Endometrial microvascular endothelial cells (primary cell): Measurements from ENCODE around the gene MAGEA12. TPM values are rescaled to one million over a fixed set of nuclear protein-coding genes. Genes with fewer than 3 reads are reported as not detected.
"Not testable (repeated sequence)": the region's sequence is repeated elsewhere in the genome, so short reads cannot be mapped to it uniquely, and the experiment has no call there.

Experiments used
- in situ Hi-C: cut with HindIII; loops from 2 replicates; pipeline ENCODE4 v1.10.0; 2017; ENCODE audit warnings: low sequenced_read_pairs, low pct_unique_long_range_greater_than_20kb; ENCODE audit errors: inconsistent ontology term
- total RNA-seq: library from RNA; depleted of rRNA; stranded (reverse); fragments of >200 nt; gene quantifications from one replicate; pipeline ENCODE4 v1.2.3, GENCODE V29; 2015; ENCODE audit errors: inconsistent ontology term

Gene MAGEA12, protein sequence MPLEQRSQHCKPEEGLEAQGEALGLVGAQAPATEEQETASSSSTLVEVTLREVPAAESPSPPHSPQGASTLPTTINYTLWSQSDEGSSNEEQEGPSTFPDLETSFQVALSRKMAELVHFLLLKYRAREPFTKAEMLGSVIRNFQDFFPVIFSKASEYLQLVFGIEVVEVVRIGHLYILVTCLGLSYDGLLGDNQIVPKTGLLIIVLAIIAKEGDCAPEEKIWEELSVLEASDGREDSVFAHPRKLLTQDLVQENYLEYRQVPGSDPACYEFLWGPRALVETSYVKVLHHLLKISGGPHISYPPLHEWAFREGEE
- not detected for total RNA-seq

DNA sequence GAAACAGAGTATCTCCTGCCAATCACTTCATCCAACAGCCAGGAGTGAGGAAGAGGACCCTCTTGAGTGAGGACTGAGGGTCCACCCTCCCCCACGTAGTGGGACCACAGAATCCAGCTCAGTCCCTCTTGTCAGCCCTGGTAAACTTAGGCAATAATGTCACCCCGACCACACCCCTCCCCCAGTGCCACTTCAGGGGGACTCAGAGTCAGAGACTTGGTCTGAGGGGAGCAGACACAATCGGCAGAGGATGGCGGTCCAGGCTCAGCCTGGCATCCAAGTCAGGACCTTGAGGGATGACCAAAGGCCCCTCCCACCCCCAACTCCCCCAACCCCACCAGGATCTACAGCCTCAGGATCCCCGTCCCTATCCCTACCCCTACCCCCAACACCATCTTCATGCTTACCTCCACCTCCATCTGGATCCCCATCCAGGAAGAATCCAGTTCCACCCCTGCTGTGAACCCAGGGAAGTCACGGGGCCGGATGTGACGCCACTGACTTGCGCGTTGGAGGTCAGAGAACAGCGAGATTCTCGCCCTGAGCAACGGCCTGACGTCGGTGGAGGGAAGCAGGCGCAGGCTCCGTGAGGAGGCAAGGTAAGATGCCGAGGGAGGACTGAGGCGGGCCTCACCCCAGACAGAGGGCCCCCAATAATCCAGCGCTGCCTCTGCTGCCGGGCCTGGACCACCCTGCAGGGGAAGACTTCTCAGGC is at the start of gene MAGEA12, which contains the start of gene CSAG1:
MAGEA12 (plus strand) TSS at position 497 of the 715 bp plus-strand sequence. CDS start 2,405 bp downstream, outside the sequence.
CSAG1 (minus strand) TSS at position 461 of the 715 bp plus-strand sequence. CDS start 1,261 bp downstream, outside the sequence.
- in situ Hi-C loops = no loop called here

DNA sequence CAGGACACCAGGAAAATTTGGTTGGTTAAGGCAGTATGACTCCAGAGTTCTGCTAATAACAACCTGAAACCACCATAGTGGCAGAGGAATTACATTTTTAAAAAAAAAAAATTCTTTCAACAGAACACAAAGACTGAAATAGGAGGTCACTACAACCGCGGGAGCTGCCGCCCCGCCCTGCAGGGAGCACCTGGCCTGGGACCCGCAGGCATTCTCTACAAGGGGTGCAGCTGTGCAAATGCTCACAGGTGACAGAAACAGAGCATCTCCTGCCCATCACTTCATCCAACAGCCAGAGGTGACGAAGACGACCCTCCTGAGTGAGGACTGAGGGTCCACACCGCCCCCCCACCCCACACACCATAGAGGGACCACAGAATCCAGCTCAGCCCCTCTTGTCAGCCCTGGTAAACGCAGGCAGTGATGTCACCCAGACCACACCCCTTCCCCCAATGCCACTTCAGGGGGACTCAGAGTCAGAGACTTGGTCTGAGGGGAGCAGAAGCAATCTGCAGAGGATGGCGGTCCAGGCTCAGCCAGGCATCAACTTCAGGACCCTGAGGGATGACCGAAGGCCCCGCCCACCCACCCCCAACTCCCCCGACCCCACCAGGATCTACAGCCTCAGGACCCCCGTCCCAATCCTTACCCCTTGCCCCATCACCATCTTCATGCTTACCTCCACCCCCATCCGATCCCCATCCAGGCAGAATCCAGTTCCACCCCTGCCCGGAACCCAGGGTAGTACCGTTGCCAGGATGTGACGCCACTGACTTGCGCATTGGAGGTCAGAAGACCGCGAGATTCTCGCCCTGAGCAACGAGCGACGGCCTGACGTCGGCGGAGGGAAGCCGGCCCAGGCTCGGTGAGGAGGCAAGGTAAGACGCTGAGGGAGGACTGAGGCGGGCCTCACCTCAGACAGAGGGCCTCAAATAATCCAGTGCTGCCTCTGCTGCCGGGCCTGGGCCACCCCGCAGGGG is 35.3 kb upstream of the MAGEA12 start, which contains the start of gene MAGEA3:
MAGEA3 (plus strand) TSS at position 843 of the 980 bp plus-strand sequence. CDS start 2,039 bp downstream, outside the sequence.
- in situ Hi-C loops = not testable (repeated sequence)

- in situ Hi-C loops = not testable (repeated sequence)
Measured at GRCh38 chrX:152700390-152700789, 33.2 kb upstream of the MAGEA12 start.

- in situ Hi-C loops = not testable (repeated sequence)
Measured at GRCh38 chrX:152706500-152706899, 27.1 kb upstream of the MAGEA12 start.

DNA sequence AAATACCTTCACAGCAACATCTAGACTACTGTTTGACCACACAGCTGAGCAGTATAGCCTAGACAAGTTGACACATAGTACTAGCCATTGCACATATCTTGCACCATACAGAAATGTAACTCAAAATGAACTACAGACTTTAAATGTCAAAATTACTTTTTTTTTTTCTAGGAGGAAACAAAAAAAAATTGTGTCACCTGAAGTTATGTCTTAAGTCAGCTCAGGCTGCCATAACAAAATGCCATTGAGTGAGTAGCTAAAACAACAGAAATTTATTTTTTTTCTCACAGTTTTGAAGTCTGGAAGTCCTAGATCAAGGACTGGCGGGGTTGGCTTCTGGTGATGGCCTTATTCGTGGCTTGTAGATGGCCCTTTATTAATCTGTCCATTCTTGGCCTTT is 24.4 kb upstream of the MAGEA12 start, which contains the start of gene CSAG2:
CSAG2 (minus strand) TSS at position 101 of the 400 bp plus-strand sequence. CDS start 161 bp downstream, outside the sequence.
- in situ Hi-C loops = not testable (repeated sequence)

- in situ Hi-C loops = not testable (repeated sequence)
Measured at GRCh38 chrX:152713195-152713594, 20.4 kb upstream of the MAGEA12 start.

- in situ Hi-C loops = not testable (repeated sequence)
Measured at GRCh38 chrX:152713815-152714787, 19.5 kb upstream of the MAGEA12 start, which contains the start of gene MAGEA2B. Gene MAGEA2B (plus strand): TSS chrX:152714628. CDS start chrX:152717107, 2,479 bp downstream.

GRCh38 chrX:152725409-152725808 is 8.1 kb upstream of the MAGEA12 start:
- in situ Hi-C loops = no loop called here

DNA sequence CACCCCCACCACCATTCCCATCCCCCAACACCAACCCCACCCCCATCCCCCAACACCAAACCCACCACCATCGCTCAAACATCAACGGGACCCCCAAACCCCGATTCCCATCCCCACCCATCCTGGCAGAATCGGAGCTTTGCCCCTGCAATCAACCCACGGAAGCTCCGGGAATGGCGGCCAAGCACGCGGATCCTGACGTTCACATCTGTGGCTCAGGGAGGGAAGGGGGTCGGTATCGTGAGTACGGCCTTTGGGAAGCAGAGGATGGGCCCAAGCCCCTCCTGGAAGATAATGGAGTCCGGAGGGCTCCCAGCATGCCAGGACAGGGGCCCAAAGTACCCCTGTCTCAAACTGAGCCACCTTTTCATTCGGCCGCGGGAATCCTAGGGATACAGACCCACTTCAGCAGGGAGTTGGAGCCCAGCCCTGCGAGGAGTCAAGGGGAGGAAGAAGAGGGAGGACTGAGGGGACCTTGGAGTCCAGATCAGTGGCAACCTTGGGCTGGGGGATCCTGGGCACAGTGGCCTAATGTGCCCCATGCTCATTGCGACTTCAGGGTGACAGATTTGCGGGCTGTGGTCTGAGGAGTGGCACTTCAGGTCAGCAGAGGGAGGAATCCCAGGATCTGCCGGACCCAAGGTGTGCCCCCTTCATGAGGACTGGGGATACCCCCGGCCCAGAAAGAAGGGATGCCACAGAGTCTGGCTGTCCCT is 744 bp downstream of the MAGEA12 start:
- in situ Hi-C loops = not testable (repeated sequence)

GRCh38 chrX:152735101-152735500 is 1.5 kb downstream of the MAGEA12 start:
- in situ Hi-C loops = no loop called here

GRCh38 chrX:152735860-152736511 is 2.4 kb downstream of the MAGEA12 start:
- in situ Hi-C loops = no loop called here

- in situ Hi-C loops = not testable (repeated sequence)
Measured at GRCh38 chrX:152736528-152736927, 3.0 kb downstream of the MAGEA12 start.

- in situ Hi-C loops = no loop called here
Measured at GRCh38 chrX:152738560-152738959, 5.0 kb downstream of the MAGEA12 start.

DNA sequence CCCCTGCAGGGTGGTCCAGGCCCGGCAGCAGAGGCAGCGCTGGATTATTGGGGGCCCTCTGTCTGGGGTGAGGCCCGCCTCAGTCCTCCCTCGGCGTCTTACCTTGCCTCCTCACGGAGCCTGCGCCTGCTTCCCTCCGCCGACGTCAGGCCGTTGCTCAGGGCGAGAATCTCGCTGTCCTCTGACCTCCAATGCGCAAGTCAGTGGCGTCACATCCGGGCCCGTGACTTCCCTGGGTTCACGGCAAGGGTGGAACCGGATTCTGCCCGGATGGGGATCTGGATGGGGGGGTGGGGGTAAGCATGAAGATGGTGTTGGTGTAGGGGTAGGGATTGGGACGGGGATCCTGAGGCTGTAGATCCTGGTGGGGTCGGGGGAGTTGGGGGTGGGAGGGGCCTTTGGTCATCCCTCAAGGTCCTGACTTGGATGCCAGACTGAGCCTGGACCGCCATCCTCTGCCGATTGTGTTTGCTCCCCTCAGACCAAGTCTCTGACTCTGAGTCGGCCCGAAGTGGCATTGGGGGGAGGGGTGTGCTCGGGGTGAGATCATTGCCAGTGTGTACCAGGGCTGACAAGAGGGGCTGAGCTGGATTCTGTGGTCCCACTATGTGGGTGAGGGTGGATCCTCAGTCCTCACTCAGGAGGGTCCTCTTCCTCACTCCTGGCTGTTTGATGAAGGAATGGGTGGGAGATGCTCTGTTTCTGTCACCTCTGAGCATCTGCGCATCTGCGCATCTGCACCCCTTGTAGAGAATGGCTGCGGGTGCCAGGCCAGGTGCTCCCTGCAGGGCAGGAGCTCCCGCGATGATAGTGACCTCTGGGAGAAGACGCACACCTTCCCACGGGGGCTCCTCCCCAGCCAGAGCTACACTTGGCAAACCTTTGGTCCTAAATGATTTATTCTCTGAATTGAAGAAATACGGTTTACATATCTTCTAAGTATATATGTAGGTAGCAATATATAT is 20.4 kb downstream of the MAGEA12 start, which contains the start of gene MAGEA2:
MAGEA2 (minus strand) TSS at position 157 of the 965 bp plus-strand sequence. CDS start 2,479 bp downstream, outside the sequence.
- in situ Hi-C loops = not testable (repeated sequence)

DNA sequence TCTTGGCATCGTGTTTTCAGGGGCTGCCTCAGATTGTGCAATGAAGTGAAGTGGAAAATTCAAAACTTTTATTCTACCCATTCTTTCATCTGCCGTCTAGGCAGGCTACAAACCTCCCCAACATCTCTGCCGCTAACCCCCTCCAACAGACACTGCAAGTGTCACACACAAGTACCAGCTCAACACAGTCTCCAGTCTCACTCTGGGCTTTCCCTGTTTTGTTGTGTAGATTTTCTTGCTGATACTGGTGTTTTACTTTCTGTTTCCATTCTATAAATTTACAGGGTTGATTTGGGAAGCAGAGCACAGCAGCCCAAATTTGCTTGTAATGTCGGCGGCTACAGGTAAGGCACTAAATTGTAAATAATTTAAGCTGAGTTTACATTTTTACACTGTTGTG is 21.3 kb downstream of the MAGEA12 start:
- in situ Hi-C loops = not testable (repeated sequence)
